Eye (tissue), 1 donor: ENCODE data around the gene ARTN.

ENCODE experiments used
- DNase-seq: peaks from one replicate; pipeline ENCODE4 v3.0.0-alpha.2; 2015

Gene ARTN

GRCh38 chr1:43947874-43948437 lies 14.4 kb downstream of the ARTN start:
- no peak for DNase-seq

- no peak for DNase-seq
These were observed 16.1 kb downstream of the ARTN start for GRCh38 chr1:43949678-43950077.

- no peak for DNase-seq
These were observed 17.7 kb downstream of the ARTN start for GRCh38 chr1:43951021-43951985.

- DNase-seq = peak; percentile 82
These were observed 19.2 kb downstream of the ARTN start for GRCh38 chr1:43952731-43953346.

- DNase-seq = no peak
These were observed 19.8 kb downstream of the ARTN start for GRCh38 chr1:43953361-43953760.

- DNase-seq = no peak
These were observed 20.4 kb downstream of the ARTN start for GRCh38 chr1:43954036-43954435.

- DNase-seq = no peak
These were observed 22.6 kb downstream of the ARTN start for GRCh38 chr1:43956234-43956633.

GRCh38 chr1:43957407-43958040 lies 23.9 kb downstream of the ARTN start:
- DNase-seq = no peak

- no peak for DNase-seq
These were observed 25.0 kb downstream of the ARTN start for GRCh38 chr1:43958351-43959255.

GRCh38 chr1:43960798-43961197 lies 27.2 kb downstream of the ARTN start:
- no peak for DNase-seq

- no peak for DNase-seq
These were observed 28.1 kb downstream of the ARTN start for GRCh38 chr1:43961692-43962091.

GRCh38 chr1:43962324-43962723 lies 28.7 kb downstream of the ARTN start:
- DNase-seq = no peak

GRCh38 chr1:43963006-43963405 lies 29.4 kb downstream of the ARTN start:
- DNase-seq = no peak

- no peak for DNase-seq
These were observed 30.3 kb downstream of the ARTN start for GRCh38 chr1:43963890-43964289.

GRCh38 chr1:43965316-43965715 lies 31.7 kb downstream of the ARTN start:
- DNase-seq = no peak

GRCh38 chr1:43968348-43968948 lies 34.8 kb downstream of the ARTN start:
- peak; percentile 65 for DNase-seq

GRCh38 chr1:43969416-43969745 lies 35.8 kb downstream of the ARTN start:
- DNase-seq = no peak

GRCh38 chr1:43969746-43970466 lies 36.3 kb downstream of the ARTN start, which contains the start of gene DPH2:
Gene DPH2, plus strand, starts transcription at chr1:43970010. Its CDS starts 166 bp downstream, at chr1:43970176.
- peak; percentile 98 for DNase-seq

- DNase-seq = no peak
These were observed 36.9 kb downstream of the ARTN start for GRCh38 chr1:43970502-43970901.

- DNase-seq = no peak
These were observed 37.3 kb downstream of the ARTN start for GRCh38 chr1:43970911-43971310.

GRCh38 chr1:43971336-43971980 lies 37.9 kb downstream of the ARTN start:
- DNase-seq = no peak
